ENCODE results near the gene AMIGO1.
A peak's percentile ranks its signal among the peaks of the same experiment; 100 is the strongest.
"Not testable (repeated sequence)": the region's sequence is repeated elsewhere in the genome, so short reads cannot be mapped to it uniquely, and the experiment has no call there.

AMIGO1 gene

GRCh38 chr1:109482791-109483671 is 26.5 kb downstream of the AMIGO1 start:
- peak in 1 of 2 donors; percentile 51 for DNase-seq

DNA sequence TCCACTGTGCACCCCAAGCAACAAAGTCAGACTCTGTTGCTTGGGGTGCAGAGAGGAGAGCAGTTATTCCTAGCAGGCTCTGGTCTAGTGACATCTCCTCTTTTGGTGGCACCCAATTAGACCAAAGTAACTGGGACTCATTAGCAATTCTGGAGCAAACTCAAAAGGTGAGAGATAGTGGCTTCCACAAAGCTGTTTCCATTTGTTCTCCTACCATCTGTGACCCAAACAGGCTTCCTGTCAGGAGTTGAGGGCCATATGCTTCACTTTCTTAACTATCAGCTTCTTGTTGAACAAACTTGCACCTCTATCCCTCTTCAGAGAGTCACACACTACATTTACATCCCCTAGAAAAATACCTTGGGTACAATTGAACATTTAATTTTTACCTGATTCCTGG is 27.3 kb downstream of the AMIGO1 start:
- DNase-seq, result no peak

DNA sequence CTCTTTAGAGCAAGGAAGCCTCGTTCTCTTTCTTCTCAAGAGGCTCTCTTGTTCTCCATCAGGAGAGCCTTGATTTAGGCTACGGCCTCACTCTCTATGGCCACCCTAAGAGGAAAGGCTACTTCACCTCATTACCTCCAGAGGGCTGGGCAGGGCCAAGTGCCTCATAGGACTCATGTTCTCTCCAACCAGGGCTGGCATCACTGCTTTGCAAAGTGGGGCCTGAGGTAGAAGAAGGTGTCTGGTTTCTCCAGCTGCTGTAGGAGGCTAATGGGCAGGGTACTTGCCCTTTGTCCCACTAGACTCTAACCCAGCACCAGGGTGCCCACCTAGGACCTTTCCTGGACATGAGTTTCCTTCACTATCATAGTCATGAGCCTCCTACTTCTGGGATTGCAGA is 27.9 kb downstream of the AMIGO1 start:
- DNase-seq, result no peak

DNA sequence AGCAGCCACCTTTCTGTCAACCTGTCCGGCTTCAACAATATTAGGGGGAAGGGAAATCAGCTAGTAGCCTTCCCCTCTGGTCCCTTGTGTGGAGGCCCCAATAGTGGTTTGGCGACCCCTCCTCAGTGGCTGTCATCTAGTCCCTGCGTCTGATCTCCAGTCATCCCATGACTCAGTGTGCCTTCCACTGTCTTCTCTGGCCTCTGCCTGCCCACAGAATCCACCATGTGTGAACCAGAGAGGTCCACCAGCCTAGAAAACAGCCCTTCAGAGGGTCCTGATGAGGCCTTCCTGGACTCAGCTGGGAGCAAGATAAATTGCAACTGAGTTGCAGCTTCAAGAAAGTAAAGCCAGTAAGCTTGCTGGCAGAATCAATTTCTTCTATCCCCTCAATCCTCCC is 29.6 kb downstream of the AMIGO1 start:
- DNase-seq, result no peak

GRCh38 chr1:109479311-109479710 is 30.2 kb downstream of the AMIGO1 start:
- DNase-seq, result no peak

DNA sequence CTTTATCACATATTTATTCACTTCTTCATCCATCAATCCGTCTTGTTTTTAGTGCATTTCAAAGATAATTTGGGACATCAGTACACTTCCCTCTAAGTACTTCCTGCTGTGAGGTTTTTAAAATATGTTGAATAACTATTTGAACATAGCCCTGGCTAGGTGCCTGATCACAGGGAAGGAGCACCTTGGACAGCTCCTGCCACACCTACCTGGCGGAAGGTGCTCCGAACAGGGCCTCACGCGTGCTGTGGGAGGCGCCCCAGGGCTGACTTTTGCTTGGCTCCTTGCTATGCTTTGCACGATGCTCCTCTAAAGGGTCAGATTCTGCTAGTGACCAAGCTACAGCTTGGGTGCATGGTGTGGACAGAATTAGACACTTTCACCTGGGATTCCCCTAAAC is 30.7 kb downstream of the AMIGO1 start:
- no peak for DNase-seq

GRCh38 chr1:109477821-109478220 is 31.7 kb downstream of the AMIGO1 start:
- DNase-seq, result no peak

DNA sequence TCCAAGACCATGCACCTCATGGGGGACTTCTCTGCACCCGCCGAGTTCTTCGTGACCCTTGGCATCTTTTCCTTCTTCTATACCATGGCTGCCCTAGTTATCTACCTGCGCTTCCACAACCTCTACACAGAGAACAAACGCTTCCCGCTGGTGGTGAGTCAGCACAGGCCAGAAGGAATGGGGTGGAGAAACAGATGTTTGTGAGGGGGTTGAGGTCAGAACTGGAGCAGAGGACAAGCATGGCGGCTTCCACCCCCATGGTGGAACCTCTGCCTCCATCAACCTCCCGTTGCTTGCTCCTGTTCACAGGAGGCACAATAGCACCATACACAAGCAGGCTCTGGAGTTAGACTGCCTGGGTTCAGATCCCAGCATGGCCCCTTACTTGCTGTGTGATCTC is 32.7 kb downstream of the AMIGO1 start:
- no peak for DNase-seq

- DNase-seq, result no peak
These were observed 34.3 kb downstream of the AMIGO1 start for GRCh38 chr1:109475261-109475660.

- no peak for DNase-seq
These were observed 34.8 kb downstream of the AMIGO1 start for GRCh38 chr1:109474697-109475096.

- not testable (repeated sequence) for DNase-seq
These were observed 36.1 kb downstream of the AMIGO1 start for GRCh38 chr1:109473284-109474057.

DNA sequence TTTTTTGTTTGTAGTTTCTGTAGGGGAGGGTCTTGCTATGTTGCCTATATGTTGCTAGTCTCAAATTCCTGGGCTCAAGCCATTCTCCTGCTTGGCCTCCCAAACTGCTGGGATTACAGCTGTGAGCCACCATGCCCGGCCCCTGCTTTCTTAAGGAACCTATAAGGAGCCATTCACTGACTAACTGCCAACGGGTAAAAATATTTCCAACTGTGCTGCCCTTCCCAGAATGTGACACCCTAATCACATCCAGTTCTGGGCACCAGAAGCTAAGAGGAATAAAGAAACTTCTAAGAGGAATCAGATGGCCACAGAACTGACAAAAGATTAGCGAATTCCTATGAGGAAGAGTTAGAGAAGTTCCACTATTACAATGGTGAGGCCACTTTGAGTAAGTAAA is 36.7 kb downstream of the AMIGO1 start:
- DNase-seq, result no peak

GRCh38 chr1:109470245-109470644 is 39.3 kb downstream of the AMIGO1 start:
- no peak for DNase-seq

DNA sequence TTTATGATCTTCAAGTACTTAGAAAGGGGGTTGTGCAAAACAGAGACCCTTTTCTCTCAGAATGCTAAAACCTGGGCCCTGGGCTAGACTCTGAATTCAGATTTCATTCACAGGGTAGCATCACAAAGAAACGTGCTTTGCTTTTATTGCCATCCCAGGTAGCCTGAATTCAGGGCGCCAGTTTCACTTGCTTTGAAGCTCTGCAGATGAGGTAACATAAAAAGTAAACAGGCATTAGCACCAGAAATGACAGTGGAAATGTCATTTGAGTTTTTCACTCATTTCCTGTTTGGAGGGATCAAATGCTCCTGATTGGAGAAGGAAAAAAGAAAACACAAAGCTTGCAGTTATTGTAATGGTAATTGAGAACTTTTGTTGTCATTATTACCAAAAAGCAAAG is 40.6 kb downstream of the AMIGO1 start:
- DNase-seq, result no peak

- DNase-seq, result no peak
These were observed 41.5 kb downstream of the AMIGO1 start for GRCh38 chr1:109468061-109468460.

GRCh38 chr1:109467301-109467777 is 42.2 kb downstream of the AMIGO1 start:
- DNase-seq, result no peak

DNA sequence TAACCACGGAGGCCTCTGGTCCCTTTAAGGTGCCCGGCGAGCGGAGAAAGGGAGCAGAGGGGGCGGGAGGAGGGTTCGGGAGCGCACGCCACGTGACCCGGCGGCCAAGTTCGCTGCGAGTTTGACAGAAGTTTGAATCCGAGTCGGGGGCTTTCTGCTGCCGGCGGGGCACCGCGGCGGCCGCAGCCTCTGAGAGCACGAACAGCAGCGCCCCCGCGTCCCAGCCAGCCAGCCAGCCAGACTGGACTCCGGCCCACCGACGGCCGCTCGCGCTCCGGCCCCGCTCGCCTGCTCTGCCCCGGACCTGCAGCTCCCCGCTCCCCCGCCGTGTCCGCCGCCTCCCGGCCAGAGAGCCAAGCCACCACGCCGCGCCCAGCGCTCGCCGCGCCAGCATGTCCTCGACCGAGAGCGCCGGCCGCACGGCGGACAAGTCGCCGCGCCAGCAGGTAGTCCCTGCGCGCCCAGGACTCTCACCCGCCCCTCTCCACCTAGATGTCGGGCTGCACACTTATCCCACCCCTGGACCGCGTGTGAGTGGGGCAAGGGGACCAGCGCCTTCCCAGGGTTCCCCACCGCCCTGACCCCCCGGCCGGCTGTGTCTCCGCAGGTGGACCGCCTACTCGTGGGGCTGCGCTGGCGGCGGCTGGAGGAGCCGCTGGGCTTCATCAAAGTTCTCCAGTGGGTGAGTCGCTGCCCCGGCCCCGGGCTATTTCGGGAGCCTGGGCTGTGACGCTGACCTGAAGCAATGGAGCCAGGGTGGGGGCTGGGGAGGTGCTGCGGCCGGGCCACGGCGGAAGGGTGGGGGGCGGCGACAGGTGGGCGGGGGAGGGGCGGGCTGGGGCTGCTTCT is 42.9 kb downstream of the AMIGO1 start, which contains the start of gene SYPL2:
TSS of gene SYPL2 (plus strand) at position 95 of the 849 bp plus-strand sequence. CDS start at position 393, 298 bp downstream.
- no peak for DNase-seq

DNA sequence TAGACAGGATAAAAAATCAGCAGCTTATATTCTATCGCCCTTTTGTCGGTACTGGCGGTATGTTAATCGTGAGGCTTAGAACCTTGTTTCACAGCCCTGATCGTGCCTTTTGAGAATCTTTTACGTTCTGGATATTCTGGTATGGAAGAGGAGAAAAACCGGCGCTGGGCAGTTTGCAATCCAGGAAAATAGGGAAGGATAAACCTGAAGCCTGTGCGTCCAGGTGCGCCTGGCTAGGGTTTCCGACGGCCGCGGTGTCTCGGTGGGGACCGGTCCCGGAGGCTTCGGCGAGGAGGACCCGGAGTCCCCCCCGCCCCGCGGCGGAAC is 43.4 kb downstream of the AMIGO1 start:
- no peak for DNase-seq

DNA sequence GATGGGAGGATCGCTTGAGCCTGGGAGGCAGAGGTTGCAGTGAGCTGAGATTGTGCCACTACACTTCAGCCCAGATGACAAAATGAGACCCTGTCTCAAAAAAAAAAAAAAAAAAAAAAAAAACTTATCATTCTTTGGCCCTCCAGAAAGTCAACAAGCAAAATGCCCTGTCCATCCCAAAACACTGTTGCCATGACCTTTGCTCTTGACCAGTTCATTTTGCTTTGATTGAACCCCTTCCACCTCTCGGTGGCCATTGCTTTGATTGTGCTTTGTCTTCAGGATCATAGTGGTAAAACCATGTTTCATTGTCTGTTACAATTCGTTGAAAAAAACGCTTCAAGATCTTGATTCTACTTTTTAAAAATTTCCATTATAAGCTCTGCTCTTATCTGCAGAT is 51.7 kb downstream of the AMIGO1 start:
- no peak for DNase-seq

DNA sequence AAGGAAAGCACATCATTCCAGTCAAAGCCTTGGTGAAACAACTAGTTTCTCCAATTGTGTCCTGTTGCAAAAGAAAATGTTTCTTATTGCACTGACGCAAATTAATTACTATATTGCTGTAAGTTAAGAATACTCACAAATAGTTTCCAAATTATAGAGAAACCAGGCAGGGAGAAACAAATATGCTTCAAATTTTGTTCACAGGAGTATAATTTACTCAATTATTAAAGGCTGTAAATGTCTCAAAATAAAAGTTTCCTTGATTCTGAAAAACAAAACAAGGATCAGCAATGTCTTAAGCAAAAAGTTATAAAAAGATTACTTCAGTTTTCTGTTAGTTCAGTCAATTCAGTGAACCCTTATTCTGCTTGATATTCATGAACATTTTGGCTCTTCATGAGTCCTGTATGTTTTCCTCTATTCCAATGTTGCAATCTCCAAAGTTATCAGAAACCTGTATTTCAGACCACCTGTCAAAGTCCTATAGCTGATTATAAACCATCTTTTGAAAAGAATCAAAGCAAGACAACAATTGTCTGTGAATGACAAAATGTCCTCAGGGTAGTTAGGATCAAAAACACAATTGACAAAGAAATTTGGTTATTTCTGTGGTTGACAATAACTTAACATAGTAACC is 54.9 kb downstream of the AMIGO1 start:
- DNase-seq, result no peak

Measured in activated CD4-positive, alpha-beta T cell treated with anti-CD3 and anti-CD28 coated beads for 4 hours (primary cell).